NCI-H446 treated with DMSO at 0.1 percent for 48 hours (cell line): ENCODE results near the gene PPP4R3B.
A peak's percentile ranks its signal among the peaks of the same experiment; 100 is the strongest.
"Not testable (repeated sequence)": the region's sequence is repeated elsewhere in the genome, so short reads cannot be mapped to it uniquely, and the experiment has no call there.

Experiments used
- DNase-seq: peaks from one replicate; lab custom pipeline; 2025; lab: John Stamatoyannopoulos, UW

Gene PPP4R3B

DNA sequence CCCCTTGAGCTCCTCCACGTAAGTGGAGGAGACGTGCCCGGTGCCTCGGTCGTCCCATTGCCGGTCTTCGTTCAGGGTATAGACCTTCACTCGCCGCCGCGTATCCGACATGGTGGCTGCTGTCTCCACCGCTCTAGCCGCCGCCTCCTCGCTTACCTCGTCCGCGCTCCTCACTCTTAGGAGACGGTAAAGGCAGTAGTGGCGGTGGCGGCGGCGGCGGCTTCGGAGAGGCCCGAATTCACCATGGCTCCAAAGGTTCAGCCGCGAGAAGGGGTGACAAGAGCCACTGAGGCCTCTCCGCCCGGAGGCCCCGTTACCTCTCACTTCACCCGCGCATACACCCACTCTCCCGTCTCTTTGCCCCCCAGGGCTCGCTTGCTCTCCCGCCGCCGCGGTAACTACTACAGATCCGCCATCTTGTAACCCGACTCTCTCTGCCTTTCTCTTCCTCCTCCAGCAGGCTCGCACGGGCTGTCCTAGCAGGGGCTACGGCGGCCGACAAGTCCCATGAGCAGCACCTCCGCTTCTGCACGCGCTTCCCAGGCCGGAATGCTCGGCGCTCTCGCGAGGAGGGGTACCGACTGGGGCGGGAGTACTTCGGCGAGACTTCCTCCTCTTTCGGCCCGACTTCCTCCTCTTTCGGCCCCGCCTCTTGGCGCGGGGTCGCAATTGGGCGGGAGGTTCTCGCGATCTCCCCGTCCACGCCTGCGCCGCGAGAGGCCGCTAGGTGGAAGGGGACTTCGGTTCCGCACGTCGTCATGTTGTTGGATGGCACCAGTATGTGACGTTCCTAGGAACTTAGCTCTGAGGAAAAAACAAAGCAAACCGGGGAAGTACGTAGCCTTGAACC lies at the start of gene PPP4R3B:
PPP4R3B (minus strand) TSS at position 448 of the 850 bp plus-strand sequence; CDS start at position 111, 337 bp downstream.
- peak; percentile 99 for DNase-seq

DNA sequence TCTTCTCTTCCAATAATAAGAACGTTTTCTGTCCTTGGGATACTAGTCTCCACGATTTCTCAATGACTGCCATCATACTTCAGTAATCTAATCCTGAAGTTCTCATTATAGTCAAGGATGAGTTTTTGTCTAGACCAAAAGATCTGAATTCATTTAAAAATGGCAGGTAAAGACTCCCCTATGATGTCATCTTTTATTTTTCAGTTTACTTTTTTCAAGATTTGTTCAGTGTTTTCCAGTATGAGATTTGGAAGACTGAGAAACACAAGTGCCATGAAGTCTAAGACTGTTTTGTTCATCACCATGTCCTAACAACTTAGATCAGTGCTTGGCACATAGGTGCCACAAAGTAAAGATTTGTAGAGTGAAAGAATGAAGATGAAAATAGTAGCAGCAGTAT lies 35.8 kb upstream of the PPP4R3B start:
- no peak for DNase-seq

DNA sequence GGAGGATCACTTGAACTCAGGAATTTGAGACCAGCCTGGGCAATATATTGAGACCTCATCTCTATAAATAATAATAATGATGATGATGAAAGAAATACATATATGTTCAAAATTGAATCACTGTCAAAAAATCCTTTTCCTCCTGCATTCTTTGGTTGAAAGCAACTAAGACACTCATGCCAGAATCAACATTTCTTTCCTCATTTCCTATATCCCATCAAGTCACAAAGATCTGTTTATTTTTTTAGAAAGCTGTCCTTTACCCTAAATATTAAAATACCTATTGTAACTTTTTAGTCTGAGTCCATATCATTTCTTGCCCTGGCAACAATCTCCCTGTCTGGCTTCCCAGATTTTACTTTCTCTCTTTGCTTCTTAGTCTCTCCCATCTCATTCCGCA lies 31.8 kb upstream of the PPP4R3B start:
- DNase-seq, result no peak

DNA sequence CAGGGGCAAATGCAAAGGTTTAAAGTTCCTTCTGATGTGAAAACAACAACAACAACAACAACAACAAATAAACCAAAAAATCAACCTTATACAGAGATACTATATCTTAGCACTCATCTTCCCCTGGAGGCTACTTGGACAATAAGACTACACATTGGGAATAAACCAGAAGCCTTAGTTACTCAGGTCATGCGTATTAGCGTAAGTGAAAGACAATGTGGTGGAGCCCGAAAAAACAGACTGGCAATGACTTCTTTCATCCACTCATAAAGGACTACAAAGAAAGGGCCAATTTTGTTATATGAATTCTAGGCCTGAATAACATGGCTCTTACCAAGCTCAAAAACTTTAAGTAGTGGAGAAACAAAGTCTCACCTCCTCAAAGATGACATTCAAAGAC lies 19.4 kb upstream of the PPP4R3B start:
- no peak for DNase-seq

DNA sequence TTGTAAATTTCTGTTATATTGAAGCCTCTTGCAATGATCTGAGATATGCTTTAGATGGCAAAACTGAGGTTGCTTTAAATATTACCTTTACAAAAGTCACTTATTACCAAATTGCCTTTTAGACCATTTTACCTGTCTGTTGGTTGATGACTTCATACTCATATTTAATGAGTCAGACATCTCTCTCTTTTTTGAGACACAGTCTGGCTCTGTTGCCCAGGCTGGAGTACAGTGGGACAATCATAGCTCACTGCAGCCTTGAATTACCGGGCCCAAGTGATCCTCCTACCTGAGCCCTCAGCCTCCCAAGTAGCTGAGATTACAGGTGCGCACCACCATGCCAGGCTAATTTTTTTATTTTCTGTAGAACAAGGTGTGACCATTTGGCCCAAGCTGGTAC lies 11.5 kb upstream of the PPP4R3B start:
- no peak for DNase-seq

DNA sequence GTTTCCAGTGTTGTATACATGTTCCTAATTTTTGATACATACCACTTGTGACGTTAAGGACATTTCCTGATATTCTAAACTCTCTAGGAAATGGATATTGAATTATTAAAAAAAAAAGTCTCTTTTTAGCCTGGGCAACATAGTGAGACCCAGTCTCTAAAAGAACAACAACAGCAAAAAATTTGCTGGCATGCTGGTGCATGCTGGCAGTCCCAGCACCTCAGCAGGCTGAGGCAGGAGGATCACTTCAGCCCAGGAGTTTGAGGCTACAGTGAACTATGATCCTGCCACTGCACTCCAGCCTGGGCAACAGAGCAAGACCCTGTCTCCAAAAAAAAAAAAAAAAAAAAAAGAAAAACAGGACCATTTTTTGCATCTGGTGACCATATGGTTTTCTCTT lies 10.5 kb upstream of the PPP4R3B start:
- DNase-seq, result no peak

DNA sequence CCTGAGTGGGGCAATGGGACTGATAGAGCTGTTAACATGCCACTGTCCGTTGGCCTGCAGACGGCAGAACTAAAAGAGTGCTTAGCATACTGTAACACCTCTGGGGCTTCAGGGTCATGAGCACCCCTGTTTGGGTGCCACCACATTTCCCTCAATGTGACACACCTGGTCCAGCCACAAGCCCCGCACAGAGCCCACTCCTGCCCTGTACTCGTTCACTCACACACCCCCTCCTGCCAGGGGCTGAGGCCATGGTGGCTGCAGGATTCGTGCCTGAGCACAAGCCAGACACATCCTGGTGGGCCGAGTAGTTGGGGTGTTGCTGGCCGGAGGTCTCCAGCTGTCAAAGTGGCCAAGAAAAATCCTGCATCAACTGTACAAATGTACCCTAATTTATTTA lies 4.4 kb upstream of the PPP4R3B start:
- no peak for DNase-seq

DNA sequence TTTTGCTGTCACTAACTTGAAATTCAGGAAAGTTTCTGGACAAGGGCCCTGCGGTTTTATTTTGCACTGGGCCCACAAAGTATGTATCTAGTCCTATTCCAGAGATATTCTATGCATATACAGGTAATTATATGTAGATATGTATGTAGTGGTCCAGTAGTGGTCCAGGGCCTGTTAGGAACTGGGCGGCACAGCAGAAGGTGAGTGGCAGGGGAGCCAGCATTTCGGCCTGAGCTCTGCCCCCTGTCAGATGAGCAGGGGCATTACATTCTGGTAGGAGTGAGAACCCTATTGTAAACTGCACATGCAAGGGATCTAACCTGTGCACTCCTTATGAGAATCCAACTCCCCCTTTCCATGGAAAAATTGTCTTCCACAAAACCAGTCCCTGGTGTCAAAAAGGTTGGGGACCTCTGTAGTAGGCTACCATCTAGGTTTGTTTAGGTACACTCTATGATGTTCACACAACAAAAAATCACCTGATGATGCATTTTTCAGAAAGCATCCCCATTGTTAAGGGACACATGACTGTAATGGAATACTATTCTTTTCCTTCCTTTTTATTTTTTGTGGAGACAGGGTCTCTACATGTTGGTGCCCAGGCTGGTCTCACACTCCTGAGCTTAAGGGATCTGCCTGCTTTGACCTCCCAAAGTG lies 2.8 kb upstream of the PPP4R3B start:
- no peak for DNase-seq

DNA sequence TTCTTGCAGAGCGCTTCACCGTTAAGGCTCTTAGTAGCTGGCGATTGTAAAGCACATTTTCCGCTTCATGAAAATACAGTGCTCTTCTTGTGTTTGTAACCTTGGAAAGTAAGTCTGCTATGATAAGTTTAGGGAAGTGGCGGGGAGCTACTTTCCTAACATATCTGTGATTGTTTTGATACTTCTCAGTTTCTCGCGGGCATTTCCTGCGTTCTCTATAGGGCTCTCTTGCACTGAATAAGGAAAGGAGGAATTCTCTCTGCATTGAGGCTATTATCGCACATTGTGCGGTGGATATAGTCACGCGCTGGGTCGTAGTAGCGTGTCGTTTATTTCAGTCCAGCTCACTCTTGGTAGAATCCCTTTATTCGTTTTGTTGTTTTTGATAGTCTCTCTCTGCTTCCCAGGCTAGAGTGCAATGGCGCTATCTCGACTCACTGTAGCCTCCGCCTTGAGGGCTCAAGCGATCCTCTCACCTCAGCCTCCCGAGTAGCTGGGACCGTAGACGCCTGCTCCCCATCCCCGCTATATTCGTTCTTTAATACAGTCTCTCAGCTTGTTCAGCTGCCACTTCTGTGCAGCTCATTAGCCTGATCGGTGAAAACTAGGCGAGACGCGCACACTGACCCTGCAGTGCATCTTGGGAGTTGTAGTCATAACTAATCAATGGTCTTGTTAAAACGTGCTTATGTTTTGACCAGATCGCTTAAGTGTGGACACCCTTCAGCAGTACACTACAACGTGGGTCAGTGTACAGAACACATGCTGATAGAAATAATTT lies 1.0 kb upstream of the PPP4R3B start:
- peak; percentile 33 for DNase-seq

DNA sequence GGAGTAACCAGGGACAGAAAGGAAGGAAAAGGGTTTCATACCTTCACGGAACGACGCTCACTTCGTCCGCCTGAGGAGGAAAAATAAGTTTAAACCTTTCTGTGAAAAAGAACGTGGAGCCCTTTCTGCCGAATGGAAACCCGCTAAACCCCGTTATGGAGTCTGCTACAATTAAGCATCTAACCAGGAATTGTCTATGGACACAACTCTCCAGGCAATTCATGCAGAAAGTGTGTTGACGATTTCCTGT lies 528 bp upstream of the PPP4R3B start:
- DNase-seq, result no peak

DNA sequence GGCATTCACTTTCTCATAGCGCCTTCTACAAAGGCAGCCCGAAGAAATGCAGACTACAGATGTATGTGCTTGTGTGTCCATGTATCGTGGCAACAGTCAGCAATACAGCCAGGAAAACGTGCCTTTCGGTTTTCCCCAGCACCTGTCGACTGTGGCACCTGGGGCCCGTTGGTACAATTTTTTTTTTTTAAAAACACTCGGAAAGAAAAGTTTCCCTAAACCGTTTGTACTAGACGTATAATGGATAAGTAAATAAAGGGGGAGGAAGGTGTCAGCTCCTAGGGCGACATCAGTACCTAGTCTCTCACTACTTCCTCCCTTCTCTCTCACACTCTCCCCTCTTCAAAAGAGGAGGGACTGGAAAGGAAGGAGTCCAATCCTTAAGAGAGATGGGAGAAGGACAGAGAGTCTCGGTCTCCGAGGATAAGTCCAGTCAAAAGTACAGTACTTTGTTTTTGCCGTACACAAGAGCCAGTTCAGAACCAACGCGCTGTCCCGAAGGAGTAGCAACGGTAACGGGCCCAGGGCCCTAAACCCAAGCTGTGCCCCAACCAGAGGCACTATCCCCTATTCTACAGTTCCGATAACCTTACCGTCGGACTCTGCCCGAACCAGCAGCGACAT lies 759 bp downstream of the PPP4R3B start:
- no peak for DNase-seq

DNA sequence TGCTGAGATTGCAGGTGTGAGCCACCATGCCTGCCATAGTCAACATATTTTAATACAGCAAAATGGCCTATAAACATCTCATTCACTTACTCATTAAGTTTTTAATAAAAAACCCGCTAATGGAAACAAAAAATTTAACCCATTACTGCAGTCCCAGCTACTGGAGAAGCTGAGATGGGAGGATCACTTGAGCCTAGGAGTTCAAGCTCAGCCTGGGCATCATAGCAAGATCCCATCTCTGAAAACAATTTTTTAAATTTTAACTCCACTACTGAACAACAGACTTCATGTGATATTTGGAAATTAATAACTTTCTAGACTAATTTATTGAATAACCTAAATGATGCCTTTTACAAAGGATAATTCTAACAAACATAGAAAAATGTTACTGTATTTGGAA lies 5.4 kb downstream of the PPP4R3B start:
- no peak for DNase-seq

DNA sequence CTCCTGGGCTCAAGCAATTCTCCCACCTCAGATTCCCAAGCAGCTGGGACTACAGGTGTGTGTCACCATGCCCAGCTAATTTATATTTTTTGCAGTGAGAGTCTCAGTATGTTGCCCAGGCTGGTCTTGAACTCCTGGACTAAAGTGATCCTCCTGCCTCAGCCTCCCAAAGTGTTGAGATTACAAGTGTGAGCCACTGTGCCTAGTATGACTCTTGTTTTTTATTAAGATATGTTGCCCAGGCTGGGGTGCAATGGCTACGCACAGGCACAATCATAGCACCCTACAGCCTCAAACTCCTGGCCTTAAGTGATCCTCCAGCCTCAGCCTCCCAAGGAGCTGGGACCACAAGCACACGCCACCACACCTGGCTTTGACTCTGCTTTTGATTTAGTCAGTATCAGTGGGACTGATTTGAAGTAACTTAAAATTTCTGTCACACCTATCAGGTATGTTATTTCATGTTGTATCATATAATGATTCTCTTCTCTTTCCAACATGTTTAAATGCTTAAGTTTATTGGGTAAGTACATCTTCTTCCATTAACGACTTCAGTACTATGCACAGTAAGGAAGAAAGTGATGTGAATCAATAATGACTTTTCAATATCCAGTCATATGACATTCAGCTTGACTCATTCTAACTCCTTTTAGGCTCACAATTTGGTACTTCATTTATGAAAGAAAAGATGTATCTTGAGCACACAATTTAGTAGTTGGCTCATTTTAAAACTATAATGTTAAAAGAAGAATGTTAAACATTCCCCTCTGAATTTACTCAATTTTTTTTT lies 6.3 kb downstream of the PPP4R3B start:
- DNase-seq, result no peak

DNA sequence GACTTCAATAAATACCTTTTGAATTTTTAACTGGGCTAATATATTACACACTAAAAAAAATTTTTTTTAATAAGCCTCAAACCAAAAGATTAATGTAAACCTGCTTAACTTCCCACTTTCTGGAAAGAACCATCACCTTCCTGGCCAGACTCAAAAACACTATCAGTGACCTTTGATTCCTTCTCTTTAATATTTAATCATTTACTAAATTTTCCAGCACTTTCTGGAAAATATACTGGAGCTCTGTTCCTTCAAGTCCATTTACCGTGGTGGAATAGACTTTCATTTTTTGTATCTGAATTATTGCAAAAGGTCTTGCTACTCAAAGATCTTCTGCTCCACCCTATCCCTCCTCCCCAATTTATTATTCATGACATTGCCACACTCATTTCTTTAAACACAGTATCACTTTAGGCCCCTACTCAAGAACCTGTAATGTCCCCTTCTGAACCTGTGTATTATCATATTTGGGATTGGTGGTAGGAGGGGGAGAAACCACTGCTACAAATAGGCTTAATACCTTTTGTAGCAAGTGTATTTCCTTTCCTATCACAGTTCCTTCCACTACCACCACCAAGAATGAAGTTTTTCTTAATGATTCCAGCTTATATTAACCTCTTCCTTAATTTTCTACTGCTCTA lies 7.4 kb downstream of the PPP4R3B start:
- no peak for DNase-seq

DNA sequence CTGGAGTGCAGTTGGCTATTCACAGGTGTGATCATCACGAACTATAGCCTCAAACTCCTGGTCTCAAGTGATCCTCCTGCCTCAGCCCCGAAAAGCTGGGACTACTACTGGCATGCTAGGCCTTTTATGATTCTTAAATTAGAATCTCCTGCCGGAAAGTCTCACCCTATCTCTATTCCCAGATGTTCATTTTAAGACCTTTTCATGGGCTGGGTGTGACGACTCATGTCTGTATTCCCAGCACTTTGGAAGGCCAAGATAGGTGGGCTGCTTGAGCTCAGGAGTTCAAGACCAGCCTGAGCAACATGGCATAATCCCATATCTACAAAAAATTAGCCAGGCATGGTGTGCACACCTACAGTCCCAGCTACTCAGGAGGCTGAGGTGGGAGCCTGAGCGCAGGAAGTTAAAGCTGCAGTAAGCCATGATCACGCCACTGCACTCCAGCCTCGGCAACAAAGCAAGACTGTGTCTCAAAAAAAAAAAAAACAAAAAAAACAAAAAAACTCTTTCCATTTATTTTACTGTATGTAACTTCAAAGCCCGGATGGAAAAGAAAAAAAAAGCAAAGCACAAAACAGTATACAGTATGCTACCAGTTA lies 8.1 kb downstream of the PPP4R3B start:
- no peak for DNase-seq

DNA sequence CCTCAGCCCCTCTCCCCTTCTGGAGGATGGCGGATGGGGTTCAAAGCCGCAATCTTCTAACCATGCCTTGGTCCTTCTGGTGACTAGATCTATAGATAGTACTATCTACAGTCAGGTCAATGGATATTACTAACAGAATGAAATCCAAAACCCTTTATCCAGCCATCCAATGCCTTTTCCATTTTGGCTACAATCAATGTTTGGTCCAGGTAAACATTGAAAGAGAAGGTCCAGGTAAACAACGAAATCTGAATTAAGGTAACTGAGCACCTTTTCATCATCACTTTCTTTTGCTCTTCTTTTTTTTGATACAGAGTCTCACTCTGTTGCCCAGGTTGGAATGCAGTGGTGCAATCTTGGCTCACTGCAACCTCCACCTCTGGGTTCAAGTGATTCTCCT lies 9.7 kb downstream of the PPP4R3B start:
- no peak for DNase-seq

DNA sequence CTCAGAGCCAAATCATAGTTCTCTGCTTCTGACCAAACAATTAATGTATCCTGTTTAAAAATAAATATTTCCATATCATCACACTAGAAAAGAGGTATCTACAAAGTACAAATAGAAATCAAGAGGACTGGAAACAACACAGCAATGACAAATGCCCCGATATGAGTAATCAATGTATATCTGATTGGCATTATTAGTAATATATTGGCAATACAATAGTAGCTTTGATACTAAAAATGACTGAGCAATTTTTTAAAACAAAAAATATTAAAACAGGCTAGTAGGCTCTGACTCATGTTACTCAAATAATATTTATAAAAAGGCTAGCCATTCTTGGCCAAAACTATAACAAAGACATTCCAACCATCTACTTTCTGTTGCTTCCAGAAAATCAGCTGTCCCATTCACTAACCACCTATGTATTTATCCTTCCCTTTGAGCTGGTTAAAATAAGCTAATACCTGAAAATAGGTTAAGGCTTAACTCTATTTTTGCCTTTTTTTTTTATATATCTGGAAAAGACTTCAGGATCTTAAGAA lies 13.3 kb downstream of the PPP4R3B start:
- DNase-seq, result no peak

DNA sequence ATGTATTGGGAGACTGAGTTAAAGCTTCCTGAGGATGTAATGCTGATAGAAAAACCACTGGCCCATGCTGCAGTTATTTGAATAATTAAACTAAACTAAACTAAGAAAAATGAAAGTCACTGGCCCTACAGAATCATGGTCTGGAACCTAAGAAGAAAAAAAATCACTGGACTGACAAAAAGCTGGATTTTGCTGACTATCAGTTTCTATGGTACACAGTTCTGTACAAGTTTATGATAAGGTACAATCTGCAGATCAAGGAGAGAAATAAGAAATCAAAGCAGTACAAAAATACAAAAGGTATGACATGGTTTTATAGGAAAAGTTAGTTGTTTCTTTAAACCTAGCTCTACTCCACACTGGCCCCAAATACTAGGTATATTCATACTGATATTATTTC lies 15.6 kb downstream of the PPP4R3B start:
- no peak for DNase-seq

DNA sequence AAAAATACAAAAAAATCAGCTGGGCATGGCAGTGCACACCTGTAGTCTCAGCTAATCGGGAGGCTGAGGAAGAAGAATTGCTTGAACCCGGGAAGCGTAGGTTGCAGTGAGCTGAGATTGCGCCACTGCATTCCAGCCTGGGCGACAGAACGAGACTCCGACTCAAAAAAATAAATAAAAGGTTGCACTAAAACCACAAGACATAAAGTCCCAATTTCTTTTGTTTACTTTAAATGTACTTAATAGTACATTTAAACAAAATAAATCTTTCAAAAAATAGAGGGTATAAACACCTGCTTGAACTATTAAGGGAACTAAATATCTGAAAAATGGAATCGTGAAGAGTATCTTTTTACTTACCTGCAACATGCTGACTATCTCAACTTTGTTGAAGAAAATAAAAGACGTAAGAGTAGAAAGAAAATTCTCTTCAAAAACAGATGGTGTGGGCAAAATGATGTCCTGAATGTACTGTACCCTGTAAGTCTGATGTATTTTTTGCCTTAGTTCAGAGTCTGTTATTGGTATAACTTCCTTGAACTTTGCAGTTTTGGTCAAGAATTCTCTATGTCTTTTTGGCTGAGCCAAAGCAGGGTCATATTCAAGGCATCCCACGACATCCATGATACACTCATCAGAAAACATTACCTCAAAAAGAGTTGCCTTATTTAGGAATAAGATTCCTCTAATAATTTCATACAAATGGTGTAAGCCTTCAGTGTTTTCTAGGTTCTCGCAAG lies 19.2 kb downstream of the PPP4R3B start:
- DNase-seq, result no peak

DNA sequence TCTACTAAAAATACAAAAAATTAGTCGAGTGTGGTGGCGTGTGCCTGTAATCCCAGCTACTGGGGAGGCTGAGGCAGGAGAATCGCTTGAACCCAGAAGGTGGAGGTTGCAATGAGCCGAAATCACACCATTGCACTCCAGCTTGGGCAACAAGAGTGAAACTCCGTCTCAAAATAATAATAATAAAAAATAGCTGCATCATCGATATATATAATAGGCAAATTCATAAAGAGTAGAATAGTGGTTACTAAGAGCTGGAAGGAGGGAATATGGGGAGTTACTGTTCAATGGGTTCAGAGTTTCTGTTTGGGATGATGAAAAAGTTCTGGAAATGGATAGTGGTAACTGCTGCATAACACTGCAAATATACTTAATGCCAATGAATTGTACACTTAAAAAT lies 20.6 kb downstream of the PPP4R3B start:
- not testable (repeated sequence) for DNase-seq
